ENCODE measurements around the gene FHDC1.

FHDC1 gene

DNA sequence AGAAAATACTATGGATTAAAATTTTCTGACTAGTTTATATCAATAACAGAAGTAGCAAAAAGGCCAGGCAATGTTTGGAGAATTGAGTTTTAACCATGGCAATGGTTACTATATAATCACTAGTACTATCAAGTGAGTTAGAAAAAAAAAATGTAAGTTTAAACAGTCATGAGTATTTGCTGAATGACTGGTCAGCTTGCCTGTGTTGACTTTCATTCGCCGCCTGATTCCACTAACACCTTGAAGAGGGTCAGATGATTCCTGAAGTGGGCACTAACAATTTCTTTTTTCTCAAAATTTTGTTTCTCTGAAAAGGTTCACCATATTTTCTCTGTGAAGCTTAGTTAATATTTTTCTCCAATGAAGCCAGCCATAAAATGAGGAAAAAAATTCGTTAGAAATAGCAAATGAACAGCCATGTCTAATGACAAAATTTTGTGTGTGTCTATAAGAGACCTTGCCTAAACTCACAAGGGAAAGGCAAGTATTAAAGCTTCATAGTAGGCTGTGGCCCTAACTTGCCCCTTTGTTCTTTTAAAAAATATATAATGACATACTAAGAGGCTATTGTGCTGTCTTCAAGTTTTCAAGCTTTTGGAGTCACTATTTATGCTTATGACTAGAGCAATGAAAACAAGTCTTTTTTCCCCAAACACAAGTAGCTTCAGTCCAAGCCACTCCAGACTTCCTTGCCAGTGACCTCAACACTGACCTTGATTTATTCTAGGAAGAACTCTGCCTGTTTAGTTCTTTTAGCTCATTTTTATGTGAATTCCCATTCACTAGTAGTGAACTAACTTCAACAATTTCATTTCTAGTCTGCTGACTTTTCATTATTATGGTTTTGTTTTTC lies 18.4 kb upstream of the FHDC1 start:
- CTCF ChIA-PET, result no interaction called here
- POLR2A ChIA-PET, result no interaction called here
- TF ChIP-seq L3MBTL2 (conservative IDR thresholded peaks at IDR 0.05) (no peak), FOXK2 (IDR thresholded peaks at IDR 0.05) (no peak), SP1 (IDR thresholded peaks at IDR 0.05) (no peak), CTBP1 (IDR thresholded peaks at IDR 0.05; ENCODE audit: borderline replicate concordance) (no peak), NFRKB (IDR thresholded peaks at IDR 0.05) (no peak), TARDBP (IDR thresholded peaks at IDR 0.05) (no peak), LEF1 (IDR thresholded peaks at IDR 0.05; ENCODE audit: borderline replicate concordance) (no peak), ZNF384 (IDR thresholded peaks at IDR 0.05) (no peak), HDGF (IDR thresholded peaks at IDR 0.05; ENCODE audit: borderline replicate concordance) (no peak), FOXM1 (IDR thresholded peaks at IDR 0.05; ENCODE audit: borderline replicate concordance) (no peak), FOXA1 (IDR thresholded peaks at IDR 0.05) (no peak), ELF4 (IDR thresholded peaks at IDR 0.05) (no peak), SUZ12 (IDR thresholded peaks at IDR 0.05) (no peak), ARNT (IDR thresholded peaks at IDR 0.05) (no peak), BHLHE40 (IDR thresholded peaks at IDR 0.05; ENCODE audit: borderline replicate concordance) (no peak)
- TF ChIP-seq, protein P1, sequence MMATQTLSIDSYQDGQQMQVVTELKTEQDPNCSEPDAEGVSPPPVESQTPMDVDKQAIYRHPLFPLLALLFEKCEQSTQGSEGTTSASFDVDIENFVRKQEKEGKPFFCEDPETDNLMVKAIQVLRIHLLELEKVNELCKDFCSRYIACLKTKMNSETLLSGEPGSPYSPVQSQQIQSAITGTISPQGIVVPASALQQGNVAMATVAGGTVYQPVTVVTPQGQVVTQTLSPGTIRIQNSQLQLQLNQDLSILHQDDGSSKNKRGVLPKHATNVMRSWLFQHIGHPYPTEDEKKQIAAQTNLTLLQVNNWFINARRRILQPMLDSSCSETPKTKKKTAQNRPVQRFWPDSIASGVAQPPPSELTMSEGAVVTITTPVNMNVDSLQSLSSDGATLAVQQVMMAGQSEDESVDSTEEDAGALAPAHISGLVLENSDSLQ (IDR thresholded peaks at IDR 0.05), result no peak
- DNase-seq (ENCODE audit: extremely low spot score), result no peak

DNA sequence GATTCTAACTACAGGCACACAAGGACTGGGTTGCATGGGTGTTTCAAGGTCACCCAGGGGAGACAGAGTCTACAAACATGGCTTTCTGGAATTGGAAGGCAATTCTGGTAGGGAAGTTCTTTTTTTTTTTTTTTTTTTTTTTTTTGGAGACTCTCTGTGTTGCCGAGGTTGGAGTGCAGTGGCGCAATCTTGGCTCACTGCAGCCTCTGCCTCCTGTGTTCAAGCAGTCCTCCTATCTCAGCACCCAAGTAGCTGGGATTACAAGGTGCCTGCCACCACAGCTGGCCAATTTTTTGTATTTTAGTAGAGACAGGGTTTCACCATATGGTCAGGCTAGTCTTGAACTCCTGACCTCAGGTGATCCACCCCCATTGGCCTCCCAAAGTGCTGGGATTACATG lies 16.3 kb upstream of the FHDC1 start:
- DNase-seq (ENCODE audit: extremely low spot score), result no peak
- CTCF ChIA-PET, result no interaction called here
- no peak for TF ChIP-seq FOXA1 (IDR thresholded peaks at IDR 0.05)
- TF ChIP-seq, protein P1 (IDR thresholded peaks at IDR 0.05), result no peak
- POLR2A ChIA-PET, result no interaction called here

GRCh38 chr4:152920768-152921167 lies 15.4 kb upstream of the FHDC1 start:
- ChIA-PET POLR2A (no interaction called here), CTCF (no interaction called here)
- DNase-seq (ENCODE audit: extremely low spot score), result no peak
- TF ChIP-seq NFRKB (IDR thresholded peaks at IDR 0.05), result no peak
- TF ChIP-seq TARDBP (IDR thresholded peaks at IDR 0.05), result no peak
- TF ChIP-seq SUZ12 (IDR thresholded peaks at IDR 0.05), result no peak
- no peak for TF ChIP-seq BHLHE40 (IDR thresholded peaks at IDR 0.05; ENCODE audit: borderline replicate concordance)
- TF ChIP-seq ARNT (IDR thresholded peaks at IDR 0.05), result no peak
- no peak for TF ChIP-seq FOXA1 (IDR thresholded peaks at IDR 0.05)
- no peak for TF ChIP-seq FOXK2 (IDR thresholded peaks at IDR 0.05)
- no peak for TF ChIP-seq ELF4 (IDR thresholded peaks at IDR 0.05)
- no peak for TF ChIP-seq FOXM1 (IDR thresholded peaks at IDR 0.05; ENCODE audit: borderline replicate concordance)
- no peak for TF ChIP-seq LEF1 (IDR thresholded peaks at IDR 0.05; ENCODE audit: borderline replicate concordance)
- no peak for TF ChIP-seq HDGF (IDR thresholded peaks at IDR 0.05; ENCODE audit: borderline replicate concordance)
- no peak for TF ChIP-seq L3MBTL2 (conservative IDR thresholded peaks at IDR 0.05)

DNA sequence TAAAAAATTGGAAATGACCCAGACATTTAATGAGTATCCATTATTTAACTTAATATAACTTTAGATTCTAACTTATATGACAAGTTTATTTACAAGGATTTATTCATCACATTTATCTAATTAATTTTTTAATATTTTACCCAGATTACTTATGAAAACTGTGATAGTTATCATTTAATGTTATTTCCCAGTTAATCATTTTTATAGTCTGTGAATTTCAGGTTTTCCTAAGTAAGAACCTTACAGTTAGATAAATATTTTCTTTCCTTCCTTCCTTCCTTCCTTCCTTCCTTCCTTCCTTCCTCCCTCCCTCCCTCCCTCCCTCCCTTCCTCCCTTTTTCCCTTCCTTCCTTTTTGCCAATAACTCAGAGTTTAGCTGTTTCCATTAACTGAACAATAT lies 14.8 kb upstream of the FHDC1 start:
- POLR2A ChIA-PET, result no interaction called here
- no peak for DNase-seq (ENCODE audit: extremely low spot score)
- CTCF ChIA-PET, result no interaction called here

GRCh38 chr4:152925851-152926250 lies 10.3 kb upstream of the FHDC1 start:
- DNase-seq (ENCODE audit: extremely low spot score), result no peak
- POLR2A ChIA-PET, result no interaction called here
- no peak for TF ChIP-seq SUZ12 (IDR thresholded peaks at IDR 0.05)
- TF ChIP-seq, protein P1 (IDR thresholded peaks at IDR 0.05), result no peak
- no peak for TF ChIP-seq L3MBTL2 (conservative IDR thresholded peaks at IDR 0.05)
- TF ChIP-seq LEF1 (IDR thresholded peaks at IDR 0.05; ENCODE audit: borderline replicate concordance), result no peak
- no peak for TF ChIP-seq HDGF (IDR thresholded peaks at IDR 0.05; ENCODE audit: borderline replicate concordance)
- no peak for TF ChIP-seq NFRKB (IDR thresholded peaks at IDR 0.05)
- TF ChIP-seq BHLHE40 (IDR thresholded peaks at IDR 0.05; ENCODE audit: borderline replicate concordance), result no peak
- TF ChIP-seq CTBP1 (IDR thresholded peaks at IDR 0.05; ENCODE audit: borderline replicate concordance), result no peak
- TF ChIP-seq ARNT (IDR thresholded peaks at IDR 0.05), result no peak
- no peak for TF ChIP-seq ELF4 (IDR thresholded peaks at IDR 0.05)
- CTCF ChIA-PET, result interaction anchor here (0.7 kb wide), 1 partner anchor 18 kb away, joined by 7 read pairs; no protein-coding TSS in a partner anchor

More for the DNA sequence above, 14.8 kb upstream of the FHDC1 start:
- TF ChIP-seq CTBP1 (IDR thresholded peaks at IDR 0.05; ENCODE audit: borderline replicate concordance) (no peak), NFRKB (IDR thresholded peaks at IDR 0.05) (no peak), BHLHE40 (IDR thresholded peaks at IDR 0.05; ENCODE audit: borderline replicate concordance) (no peak), FOXA1 (IDR thresholded peaks at IDR 0.05) (no peak), ZNF384 (IDR thresholded peaks at IDR 0.05) (no peak), SUZ12 (IDR thresholded peaks at IDR 0.05) (no peak), FOXK2 (IDR thresholded peaks at IDR 0.05) (no peak), LEF1 (IDR thresholded peaks at IDR 0.05; ENCODE audit: borderline replicate concordance) (no peak), ARNT (IDR thresholded peaks at IDR 0.05) (no peak), SP1 (IDR thresholded peaks at IDR 0.05) (no peak), ELF4 (IDR thresholded peaks at IDR 0.05) (no peak), TARDBP (IDR thresholded peaks at IDR 0.05) (no peak), HDGF (IDR thresholded peaks at IDR 0.05; ENCODE audit: borderline replicate concordance) (no peak), FOXM1 (IDR thresholded peaks at IDR 0.05; ENCODE audit: borderline replicate concordance) (no peak)
- TF ChIP-seq, protein P1 (IDR thresholded peaks at IDR 0.05), result no peak

All from HEK293T (cell line).